GM19099 (cell line): Measurements from ENCODE around the gene MTMR3.

Source experiments
- POLR2A ChIP-seq: IDR thresholded peaks from 3 replicates; pipeline ENCODE4 v1.6.1; 2011; ENCODE audit warnings: low read depth; ENCODE audit not compliant: insufficient read length; ENCODE audit errors: extremely low read depth

Gene MTMR3

DNA sequence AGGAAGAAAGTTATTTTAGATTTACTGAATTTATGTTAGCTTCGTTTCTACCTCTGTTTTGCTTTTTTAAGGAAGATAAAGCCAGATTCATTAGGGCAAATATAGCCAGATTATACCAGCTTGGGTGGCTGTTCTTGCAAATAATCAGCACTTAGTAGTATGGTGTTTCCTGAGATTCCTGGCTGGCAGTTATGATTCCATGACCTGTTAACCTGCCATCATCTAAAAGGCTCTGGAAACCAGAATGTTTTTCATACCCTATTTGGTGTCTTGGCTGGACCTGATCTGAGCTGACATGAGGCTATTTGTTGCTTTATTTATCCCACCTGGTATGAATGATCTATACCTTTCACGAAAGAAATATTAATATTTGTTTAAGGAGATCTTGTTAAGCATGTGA, 114.5 kb downstream of the MTMR3 start:
- no peak for TF ChIP-seq POLR2A

DNA sequence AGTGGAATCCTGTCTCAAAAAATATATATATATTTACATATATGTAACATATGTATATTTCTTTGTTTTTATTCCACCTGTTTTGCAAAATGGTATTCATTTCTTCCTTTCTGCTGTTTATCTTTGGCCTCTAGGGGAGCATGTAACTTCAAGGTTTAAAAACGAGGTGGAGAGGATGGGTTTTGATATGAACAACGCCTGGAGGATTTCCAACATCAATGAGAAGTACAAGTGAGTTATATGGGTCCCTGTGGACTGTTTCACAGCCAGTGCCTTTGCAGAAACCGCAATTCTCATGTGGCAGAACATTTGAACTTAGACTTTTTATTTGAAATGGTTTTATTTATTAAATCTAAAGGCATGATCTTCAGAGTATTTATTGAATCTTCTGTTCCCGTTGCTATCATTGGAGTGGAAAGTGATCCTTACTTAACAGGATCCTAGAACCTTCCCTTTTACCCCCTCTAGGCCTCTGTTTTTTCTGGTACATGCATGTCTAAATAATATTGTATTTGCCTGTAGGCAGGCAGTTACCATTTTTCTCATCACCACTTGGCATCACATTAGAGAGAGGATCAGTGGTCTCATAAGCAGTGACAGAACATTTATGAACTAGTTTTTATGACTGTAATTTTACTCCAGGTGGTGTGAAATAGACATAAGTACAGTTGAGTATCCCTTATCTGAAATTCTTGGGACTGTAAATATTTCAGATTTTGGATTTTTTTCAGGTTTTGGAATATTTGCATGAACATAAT, 115.8 kb downstream of the MTMR3 start:
- no peak for TF ChIP-seq POLR2A

DNA sequence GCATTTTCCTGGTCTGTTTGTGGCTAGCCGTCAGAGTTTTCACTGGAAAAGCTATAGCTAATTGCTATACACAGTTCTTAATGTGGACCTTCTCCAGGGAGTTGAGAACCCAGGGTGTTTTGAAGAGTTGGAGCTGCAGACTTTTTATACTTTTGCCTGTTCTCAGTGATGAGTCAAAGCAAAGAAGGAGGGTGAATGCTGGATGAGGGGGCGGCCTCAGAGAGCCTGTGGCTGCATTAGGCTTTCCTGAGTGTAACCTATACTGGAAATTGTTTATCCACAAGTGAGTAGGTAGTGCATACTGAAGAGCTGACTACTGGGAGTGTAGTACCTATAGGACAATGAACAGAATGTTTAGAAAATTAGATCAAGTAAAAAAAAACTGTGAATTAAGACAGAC, 117.6 kb downstream of the MTMR3 start:
- TF ChIP-seq POLR2A, result no peak

DNA sequence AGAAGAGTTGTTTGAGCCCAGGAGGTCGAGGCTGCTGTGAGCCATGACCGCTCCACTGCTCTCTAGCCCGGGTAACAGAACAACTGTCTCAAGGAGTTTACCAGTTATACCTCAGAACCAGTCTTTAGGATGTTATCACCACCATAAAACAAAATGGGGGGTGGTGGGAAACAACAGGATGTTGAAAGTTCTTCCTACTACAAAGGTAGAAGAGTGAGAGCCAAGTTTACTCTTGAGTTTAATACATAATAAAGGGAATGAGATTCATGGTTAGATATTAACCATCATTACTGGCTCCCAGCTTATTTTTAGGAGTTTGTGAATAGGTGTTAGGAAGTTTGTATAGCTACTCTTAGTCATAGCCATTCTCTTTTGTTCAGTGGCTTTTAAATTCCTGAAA, 118.5 kb downstream of the MTMR3 start:
- TF ChIP-seq POLR2A, result no peak

DNA sequence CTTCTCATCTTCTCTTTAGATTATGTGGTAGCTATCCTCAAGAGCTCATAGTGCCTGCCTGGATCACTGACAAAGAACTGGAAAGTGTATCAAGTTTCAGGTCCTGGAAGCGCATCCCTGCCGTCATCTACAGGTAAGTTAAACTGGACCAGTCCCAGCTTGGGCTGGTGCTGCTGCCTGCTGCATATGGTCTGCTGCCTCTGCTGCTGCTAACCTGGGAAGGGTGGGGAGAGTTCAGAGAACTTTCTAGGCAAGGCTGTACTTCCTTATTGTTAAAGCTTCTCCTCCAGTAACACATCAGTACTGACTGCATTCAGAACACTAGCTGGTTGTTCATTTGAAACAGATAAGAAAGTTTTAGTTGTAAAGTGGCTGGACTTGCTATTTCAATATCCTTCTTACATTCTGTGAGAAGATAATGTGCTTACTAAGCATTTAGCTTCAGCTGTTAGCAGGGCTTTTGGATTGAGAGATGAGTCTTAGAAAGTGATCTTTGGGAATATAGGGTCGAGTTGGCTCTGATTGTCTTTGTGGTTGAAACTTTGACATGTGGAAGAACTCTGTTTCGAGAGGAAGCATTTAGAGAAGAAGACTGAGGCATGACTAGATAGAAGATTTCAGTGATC, 120.0 kb downstream of the MTMR3 start:
- TF ChIP-seq POLR2A, result no peak

DNA sequence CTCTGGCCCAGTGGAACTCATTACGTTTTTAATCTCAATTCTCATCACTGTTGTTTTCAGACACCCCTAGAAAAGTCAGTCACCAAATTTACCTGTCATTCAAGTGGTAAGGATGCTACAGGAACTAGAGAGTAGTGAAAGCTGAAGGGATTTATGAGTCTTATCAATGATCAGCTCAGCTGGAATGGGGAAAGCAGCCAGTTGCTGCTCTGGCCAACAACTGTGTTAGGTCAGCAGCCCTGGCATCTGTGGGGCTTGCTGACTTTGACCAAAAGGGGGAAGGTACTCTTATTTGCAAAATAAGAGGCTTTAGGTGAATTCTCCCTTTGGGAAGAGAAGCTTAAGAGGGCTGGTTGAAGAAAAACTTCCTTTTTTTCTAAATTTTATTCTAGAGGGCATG, 121.1 kb downstream of the MTMR3 start:
- TF ChIP-seq POLR2A, result no peak

DNA sequence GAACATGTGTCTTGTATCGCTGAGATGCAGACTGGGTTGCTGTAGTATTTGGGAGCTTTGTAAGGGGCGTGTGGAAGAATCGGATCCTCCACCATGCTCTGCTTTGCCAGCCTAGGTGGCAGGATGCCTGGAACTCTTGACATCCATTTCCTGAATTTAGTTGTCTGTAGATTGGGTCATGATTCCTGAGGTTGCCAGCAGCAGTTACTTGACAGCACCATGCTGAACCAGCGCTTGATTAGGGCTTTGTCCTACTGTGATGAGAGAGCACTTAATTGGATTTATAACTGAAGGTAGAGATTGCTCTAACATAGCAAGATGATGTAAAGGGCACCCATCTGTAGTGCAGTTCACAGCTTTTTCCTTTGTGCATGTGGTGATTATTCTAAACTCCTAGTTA, 121.7 kb downstream of the MTMR3 start:
- no peak for TF ChIP-seq POLR2A

DNA sequence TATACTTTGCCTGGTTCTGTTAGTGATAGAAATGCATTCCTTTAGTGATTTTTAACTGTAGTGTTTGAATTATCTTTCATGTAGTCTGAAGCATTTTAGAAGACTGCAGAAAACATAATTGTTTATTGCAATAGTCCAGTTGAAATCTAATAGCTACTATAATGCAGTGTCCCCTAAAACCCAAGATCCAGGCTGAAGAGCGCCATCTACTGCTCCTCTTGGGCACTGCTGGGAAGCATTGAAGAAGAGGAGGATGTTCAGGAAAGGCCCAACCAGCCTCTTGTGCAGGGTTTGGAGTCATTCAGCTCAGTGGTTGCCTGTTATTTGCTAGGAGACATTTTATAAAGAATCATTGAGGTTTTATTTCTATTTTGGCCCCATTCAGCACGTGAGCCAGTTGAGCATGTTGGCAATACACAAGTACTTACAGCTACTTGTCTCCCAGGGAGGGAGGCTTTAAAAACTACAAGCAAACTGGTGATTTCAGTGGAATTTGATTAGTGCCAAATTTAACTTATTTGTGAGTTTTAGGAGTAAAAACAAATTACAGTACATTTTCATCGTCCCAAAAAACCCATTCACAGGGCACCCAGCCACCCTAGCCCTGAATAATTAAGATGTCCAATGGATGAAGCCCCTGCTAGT, 122.4 kb downstream of the MTMR3 start:
- no peak for TF ChIP-seq POLR2A

DNA sequence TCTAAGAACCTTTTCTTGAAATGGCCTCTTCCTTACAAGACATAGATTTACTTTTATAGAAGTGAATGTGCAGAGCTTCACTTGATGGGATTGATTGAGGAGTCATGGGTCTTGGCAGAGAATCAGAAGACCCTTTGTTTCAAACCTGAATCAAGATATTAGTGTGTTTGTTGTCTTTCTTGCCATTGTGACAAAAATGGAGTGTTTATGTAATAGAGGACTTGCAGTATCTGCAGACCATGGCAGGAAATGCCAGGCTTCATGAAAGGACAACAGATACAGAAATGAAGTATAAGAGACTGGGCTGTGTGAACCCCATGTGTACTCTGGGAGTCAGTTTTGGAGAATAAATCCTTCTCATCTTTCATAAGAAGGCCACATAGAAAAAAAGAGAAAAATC, 124.4 kb downstream of the MTMR3 start:
- TF ChIP-seq POLR2A, result no peak

DNA sequence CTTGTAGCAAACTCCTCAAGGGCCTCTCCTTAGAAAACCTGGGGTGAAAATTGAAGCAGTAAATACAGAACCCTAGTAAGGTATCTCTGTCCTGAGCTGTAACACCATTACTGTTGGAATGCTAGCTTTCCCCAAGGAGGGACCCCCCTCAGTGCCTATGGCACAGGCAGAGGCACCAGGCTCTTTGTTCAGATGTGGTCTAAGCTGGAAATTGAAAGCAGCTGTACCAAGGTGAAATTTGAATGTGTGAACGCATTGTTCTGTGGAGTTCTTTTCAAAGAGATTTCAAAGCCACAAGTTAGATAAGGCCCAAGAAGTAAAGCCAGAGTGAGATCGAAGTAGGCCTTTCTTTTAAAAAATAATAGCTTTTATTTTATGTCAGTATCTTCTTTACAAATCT, 125.4 kb downstream of the MTMR3 start:
- no peak for TF ChIP-seq POLR2A

DNA sequence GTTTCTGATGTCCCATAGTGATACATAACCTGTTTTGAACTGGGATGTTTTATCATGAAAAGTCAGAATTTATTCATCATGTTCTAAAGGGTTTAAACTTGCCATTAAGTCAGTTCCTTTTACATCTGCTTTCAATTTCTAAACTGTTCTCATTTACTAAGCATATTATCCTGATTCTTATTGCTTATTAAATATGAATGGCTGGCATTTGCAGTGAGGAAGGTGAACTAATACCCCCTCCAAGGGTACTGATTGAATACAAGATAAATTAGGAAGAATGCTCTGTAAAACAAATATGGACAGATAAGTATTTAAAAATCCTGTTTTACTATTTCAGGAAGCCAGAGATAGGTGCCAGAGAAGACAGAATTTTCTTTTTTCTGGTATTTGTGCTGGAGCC, 126.5 kb downstream of the MTMR3 start:
- TF ChIP-seq POLR2A, result no peak

DNA sequence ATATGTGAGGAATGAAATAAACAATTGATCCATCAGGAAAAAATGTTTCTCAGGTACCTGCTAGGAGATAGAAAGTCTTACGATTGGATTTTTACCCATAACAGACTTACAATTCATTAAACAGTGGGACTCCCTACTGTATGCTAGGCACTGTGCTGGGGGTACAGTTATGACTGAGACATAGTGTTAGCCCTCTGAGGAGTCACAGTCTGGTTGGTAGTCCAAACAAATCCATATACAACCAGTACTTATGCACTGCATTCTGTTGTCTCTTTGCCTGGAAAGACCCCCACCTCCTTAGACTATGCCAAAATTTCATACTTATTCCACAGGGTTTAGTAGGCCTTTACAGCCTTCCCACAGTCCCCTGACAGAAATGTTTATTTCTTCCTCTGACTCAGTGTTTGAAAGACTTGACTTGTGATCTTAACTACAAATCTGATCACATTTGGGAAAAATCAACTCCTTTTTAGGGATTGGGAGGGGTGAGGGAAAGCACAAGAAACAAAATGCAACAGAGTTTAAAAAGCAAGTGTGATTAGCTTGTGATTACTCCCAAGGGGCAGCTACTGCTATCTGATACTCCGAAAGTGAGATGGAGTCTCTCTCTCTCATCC, 127.9 kb downstream of the MTMR3 start:
- TF ChIP-seq POLR2A, result no peak

DNA sequence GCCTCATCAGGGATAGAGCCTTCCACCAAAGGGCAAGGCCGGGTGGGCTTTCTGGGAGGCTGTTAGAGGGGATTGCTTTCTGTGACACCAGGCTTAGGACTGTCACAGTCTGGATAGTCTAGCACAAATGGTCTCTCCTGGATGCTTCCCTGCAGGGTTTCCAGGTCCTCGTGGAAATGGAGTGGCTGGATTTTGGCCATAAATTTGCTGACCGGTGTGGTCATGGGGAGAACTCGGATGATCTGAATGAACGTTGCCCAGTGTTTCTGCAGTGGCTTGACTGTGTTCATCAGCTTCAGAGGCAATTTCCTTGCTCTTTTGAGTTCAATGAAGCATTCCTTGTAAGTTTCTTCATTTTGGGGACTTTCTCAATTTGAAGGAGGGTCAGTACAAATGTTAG, 130.2 kb downstream of the MTMR3 start:
- TF ChIP-seq POLR2A, result no peak

DNA sequence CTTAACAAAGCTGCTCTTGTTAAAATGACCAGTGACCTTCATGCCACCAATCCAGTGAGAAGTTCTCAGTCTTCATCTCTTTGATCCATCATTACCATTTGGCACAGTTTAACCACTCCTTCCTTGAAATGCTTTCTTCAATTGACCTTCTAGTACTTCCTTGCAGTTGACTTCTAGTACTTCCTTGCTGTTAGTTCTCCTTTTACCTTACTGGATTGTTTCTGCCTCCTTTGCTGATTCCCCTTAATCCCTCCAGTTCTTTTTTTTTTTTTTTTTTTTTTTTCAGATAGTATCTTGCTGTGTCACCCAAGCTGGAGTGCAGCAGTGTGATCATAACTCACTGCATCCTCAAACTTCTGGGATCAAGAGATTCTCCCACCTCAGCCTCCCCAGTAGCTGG, 131.3 kb downstream of the MTMR3 start:
- TF ChIP-seq POLR2A, result no peak

DNA sequence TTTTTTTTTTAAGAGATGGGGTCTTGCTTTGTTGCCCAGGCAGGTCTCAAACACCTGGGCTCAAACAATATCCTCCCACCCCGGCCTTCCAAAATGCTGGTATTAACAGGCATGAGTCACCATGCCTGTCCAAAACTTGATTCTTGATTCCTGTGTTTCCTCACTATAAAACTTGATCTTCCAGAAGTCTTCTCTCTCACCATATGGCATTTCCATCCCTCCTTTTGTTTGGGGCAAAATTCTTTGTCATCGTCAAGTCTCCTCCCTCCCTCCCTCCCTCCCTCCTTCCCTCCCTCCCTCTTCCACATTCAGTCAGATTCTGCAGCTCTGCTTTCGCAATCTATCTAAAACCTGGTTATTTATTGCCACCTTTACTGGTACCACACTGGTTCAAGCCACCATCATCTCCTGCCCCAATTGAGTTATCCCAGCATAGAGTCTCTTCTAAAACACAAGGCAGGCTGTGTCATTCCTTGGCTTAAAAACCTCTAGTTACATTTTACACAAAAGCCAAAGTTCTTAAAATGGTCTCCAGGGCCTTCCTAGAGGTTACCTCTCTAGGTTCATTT, 132.3 kb downstream of the MTMR3 start:
- TF ChIP-seq POLR2A, result no peak
